Nephron progenitor cell (in vitro differentiated cells): ENCODE data around the gene OST4.

Experiments used
- DNase-seq: peaks from one replicate; pipeline ENCODE4 v3.0.0; 2021
- H3K27ac Mint-ChIP-seq: 2 replicates; pipeline ENCODE4 v1.8.0; 2021; ENCODE audit warnings: mild to moderate bottlenecking, moderate library complexity, mixed read lengths
- H3K27me3 Mint-ChIP-seq: 2 replicates; pipeline ENCODE4 v1.8.0; 2021; ENCODE audit warnings: mild to moderate bottlenecking, low read depth, mixed read lengths; ENCODE audit not compliant: poor library complexity
- H3K36me3 Mint-ChIP-seq: 2 replicates; pipeline ENCODE4 v1.8.0; 2021; ENCODE audit warnings: low read depth, mixed read lengths
- H3K4me1 Mint-ChIP-seq: 2 replicates; pipeline ENCODE4 v1.8.0; 2021; ENCODE audit warnings: mixed read lengths
- H3K4me3 Mint-ChIP-seq: 2 replicates; pipeline ENCODE4 v1.8.0; 2021; ENCODE audit warnings: mild to moderate bottlenecking, moderate library complexity, mixed read lengths
- H3K9me3 Mint-ChIP-seq: 2 replicates; pipeline ENCODE4 v1.8.0; 2021; ENCODE audit warnings: mild to moderate bottlenecking, moderate library complexity, mixed read lengths
- TF ChIP-seq, protein P1 (sequence below): fragments of 200-600 bp; sonication (generic); IDR thresholded peaks from 2 replicates; pipeline ENCODE4 v1.5.0; 2021; ENCODE audit warnings: antibody characterized with exemption

The OST4 gene

GRCh38 chr2:27097341-27097740 lies 25.9 kb upstream of the OST4 start:
- DNase-seq = no peak
- TF ChIP-seq, protein P1, sequence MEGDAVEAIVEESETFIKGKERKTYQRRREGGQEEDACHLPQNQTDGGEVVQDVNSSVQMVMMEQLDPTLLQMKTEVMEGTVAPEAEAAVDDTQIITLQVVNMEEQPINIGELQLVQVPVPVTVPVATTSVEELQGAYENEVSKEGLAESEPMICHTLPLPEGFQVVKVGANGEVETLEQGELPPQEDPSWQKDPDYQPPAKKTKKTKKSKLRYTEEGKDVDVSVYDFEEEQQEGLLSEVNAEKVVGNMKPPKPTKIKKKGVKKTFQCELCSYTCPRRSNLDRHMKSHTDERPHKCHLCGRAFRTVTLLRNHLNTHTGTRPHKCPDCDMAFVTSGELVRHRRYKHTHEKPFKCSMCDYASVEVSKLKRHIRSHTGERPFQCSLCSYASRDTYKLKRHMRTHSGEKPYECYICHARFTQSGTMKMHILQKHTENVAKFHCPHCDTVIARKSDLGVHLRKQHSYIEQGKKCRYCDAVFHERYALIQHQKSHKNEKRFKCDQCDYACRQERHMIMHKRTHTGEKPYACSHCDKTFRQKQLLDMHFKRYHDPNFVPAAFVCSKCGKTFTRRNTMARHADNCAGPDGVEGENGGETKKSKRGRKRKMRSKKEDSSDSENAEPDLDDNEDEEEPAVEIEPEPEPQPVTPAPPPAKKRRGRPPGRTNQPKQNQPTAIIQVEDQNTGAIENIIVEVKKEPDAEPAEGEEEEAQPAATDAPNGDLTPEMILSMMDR = no peak
- Mint-ChIP-seq H3K27ac (no peak overlapping the region), H3K27me3 (peaks cover 22% of the 10 kb centered on the region), H3K4me1 (peaks cover 34% of the 10 kb centered on the region), H3K36me3 (no peaks in the 10 kb centered on the region), H3K9me3 (no peaks in the 10 kb centered on the region), H3K4me3 (no peak overlapping the region)

DNA sequence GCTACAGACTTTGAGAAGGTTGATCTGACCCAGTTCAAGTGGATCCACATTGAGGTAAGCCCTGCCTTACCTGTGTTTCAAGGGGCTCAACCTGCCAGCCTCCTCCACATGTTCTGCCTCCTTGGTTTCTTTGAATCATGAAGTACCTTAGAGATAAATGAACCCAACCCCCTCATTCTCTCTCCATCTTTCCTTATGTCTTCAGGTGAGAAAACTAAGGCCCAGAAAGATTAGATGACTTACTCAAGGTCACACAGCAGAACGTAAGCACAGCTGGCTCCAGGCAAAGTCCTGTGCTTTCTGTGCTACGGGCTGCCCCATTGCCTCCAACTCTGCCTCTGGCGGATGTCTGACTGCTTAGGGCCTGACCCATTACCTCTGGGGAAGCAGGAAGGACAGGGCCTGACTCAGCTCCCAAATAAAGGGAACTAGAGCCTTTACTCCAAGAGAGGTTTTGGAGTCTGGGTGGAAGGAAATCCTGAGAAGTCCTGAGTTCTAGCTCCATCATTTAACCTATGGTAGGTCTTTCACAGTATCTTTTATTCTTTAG lies 25.4 kb upstream of the OST4 start:
- no peak for DNase-seq
- peaks cover 22% of the 10 kb centered on the region for H3K27me3 Mint-ChIP-seq
- TF ChIP-seq, protein P1 = no peak
- no peaks in the 10 kb centered on the region for H3K36me3 Mint-ChIP-seq
- H3K9me3 Mint-ChIP-seq = no peaks in the 10 kb centered on the region
- H3K27ac Mint-ChIP-seq = peak overlapping the region; percentile 83
- no peak overlapping the region for H3K4me3 Mint-ChIP-seq
- H3K4me1 Mint-ChIP-seq = peaks cover 39% of the 10 kb centered on the region

- H3K27ac Mint-ChIP-seq = no peak overlapping the region
Measured at GRCh38 chr2:27095745-27096651, 24.5 kb upstream of the OST4 start.

DNA sequence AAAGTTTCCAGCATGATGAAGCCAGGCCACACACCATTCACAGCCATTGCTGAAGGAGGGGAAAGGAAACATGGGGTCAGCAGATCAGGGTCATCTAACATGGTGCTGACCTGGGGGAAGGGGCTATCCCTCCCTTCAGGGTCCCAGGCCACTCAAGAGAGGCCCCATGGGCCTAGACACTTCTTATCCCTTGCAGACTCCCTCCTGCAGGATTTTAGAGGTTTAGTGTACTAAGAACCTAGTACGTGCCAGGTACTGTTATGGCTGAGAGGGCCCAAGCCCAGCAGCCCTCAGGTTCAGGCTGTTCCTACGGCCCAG lies 23.9 kb upstream of the OST4 start:
- Mint-ChIP-seq H3K4me1 (peaks cover 44% of the 10 kb centered on the region), H3K27me3 (peaks cover 26% of the 10 kb centered on the region)

More at GRCh38 chr2:27095745-27096651, 24.5 kb upstream of the OST4 start:
- peaks cover 25% of the 10 kb centered on the region for H3K27me3 Mint-ChIP-seq
- no peaks in the 10 kb centered on the region for H3K36me3 Mint-ChIP-seq
- peaks cover 44% of the 10 kb centered on the region for H3K4me1 Mint-ChIP-seq
- H3K4me3 Mint-ChIP-seq = peak overlapping the region; percentile 59
- TF ChIP-seq, protein P1 = no peak
- peak; percentile 56 for DNase-seq
- no peaks in the 10 kb centered on the region for H3K9me3 Mint-ChIP-seq

GRCh38 chr2:27094353-27094984 lies 23.0 kb upstream of the OST4 start:
- H3K27ac Mint-ChIP-seq = no peak overlapping the region
- no peak for DNase-seq
- H3K27me3 Mint-ChIP-seq = peaks cover 26% of the 10 kb centered on the region
- TF ChIP-seq, protein P1 = no peak
- H3K9me3 Mint-ChIP-seq = no peaks in the 10 kb centered on the region
- no peaks in the 10 kb centered on the region for H3K36me3 Mint-ChIP-seq
- no peak overlapping the region for H3K4me3 Mint-ChIP-seq
- peaks cover 37% of the 10 kb centered on the region for H3K4me1 Mint-ChIP-seq

More for the DNA sequence above, 23.9 kb upstream of the OST4 start:
- Mint-ChIP-seq H3K27ac (no peak overlapping the region), H3K36me3 (no peaks in the 10 kb centered on the region), H3K4me3 (no peak overlapping the region), H3K9me3 (no peaks in the 10 kb centered on the region)
- no peak for DNase-seq
- TF ChIP-seq, protein P1 = no peak
